EH (cell line): ENCODE measurements around the gene PIK3CD.
"Not testable (repeated sequence)": the region's sequence is repeated elsewhere in the genome, so short reads cannot be mapped to it uniquely, and the experiment has no call there.

Experiments used
- DNase-seq: peaks from one replicate; pipeline ENCODE4 v3.0.0-alpha.2; 2015; ENCODE audit warnings: low read depth

Gene PIK3CD

GRCh38 chr1:9654834-9655723 lies 3.5 kb downstream of the PIK3CD start:
- no peak for DNase-seq

DNA sequence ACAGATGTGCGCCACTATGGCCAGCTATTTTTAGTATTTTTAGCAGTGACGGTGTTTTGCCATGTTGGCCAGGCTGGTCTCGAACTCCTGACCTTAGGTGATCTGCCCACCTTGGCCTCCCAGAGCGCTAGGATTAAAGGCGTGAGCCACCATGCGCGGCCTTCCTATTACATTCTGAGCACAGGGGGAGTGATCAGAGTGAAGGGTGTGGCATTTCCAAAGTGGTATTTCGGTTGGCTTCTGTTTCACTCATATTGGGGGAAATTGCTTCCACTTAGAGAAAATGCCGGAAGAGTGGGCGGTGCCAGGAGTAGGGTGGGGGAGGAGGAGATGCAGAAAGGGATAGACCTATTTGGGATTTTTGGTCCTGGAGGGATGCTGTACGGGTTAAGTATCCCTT lies 4.3 kb downstream of the PIK3CD start:
- DNase-seq = no peak

GRCh38 chr1:9657521-9658032 lies 6.0 kb downstream of the PIK3CD start:
- no peak for DNase-seq

DNA sequence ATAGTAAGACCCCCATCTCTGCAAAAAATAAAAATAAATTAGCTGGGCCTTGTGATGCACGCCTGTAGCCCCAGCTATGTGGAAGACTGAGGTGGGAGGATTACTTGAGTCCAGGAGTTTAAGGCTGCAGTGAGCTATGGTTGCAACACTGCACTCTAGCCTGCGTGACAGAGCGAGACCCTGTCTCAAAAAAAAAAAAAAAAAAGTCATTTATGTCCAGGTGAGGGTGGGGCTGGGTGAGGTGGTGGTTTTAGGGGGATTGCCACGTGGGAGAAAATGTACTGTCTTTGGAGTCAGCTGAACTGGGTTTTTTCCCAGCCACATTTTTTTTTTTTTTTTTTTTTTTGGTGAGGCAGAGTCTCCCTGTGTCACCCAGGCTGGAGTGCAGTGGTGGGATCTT lies 6.7 kb downstream of the PIK3CD start:
- DNase-seq = no peak

DNA sequence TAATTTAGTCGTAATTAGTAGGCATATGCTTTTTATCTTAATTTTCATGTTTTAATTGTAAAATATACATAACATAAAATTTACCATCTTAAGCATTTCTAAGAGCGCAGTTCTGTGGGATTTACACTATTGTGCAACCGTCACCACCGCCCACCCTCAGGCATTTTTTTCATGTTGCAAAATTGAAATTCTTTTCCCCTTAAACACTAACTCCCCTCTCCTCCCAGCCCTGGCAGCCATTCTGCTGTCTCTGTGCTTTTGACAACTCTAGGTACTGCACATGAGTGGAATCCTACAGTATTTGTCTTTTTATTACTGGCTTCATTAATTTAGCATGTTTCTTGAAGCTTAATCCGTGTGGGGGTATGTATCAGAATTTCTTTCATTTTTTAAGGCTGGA lies 7.8 kb downstream of the PIK3CD start:
- peak; percentile 85 for DNase-seq

GRCh38 chr1:9663257-9663656 lies 11.7 kb downstream of the PIK3CD start:
- DNase-seq = no peak

DNA sequence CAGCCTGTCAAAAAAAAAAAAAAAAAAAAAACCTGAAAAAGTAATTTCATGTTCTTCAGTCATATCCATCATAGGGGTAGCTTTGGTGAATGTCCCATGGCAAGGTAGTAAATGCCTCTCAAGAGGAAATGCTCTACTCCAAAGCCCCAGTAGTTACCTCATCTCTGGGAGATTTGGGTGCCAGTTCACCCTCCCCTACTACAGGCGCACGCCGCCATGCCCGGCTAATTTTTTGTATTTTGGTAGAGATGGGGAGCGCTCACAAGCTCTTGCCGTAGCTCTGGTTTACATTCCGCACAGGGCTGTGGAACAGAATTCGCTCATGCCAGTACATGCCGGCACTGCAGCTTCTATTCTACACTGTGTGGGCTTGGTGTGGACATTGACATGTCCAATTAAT lies 13.7 kb downstream of the PIK3CD start:
- DNase-seq = no peak

GRCh38 chr1:9668080-9668479 lies 16.5 kb downstream of the PIK3CD start:
- no peak for DNase-seq

GRCh38 chr1:9670085-9670484 lies 18.6 kb downstream of the PIK3CD start:
- no peak for DNase-seq

- DNase-seq = peak; percentile 71
Measured at GRCh38 chr1:9671377-9672140, 20.0 kb downstream of the PIK3CD start.

DNA sequence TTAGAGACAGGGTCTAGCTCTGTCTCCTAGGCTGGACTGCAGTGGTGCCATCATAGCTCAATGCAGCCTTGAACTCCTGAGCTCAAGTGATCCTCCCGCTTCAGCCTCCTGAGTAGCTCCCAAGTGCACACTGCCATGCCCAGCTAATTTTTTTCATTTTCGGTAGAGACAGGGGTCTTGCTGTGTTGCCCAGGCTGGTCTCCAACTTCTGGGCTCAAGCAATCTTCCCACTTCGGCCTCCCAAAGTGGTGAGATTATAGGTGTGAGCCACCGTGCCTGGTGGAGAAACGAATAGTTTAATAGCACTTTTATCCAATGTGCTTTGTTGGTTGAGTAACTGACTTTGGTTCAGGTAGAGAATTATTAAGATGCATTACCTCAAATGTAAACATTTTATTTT lies 20.9 kb downstream of the PIK3CD start:
- DNase-seq = no peak

DNA sequence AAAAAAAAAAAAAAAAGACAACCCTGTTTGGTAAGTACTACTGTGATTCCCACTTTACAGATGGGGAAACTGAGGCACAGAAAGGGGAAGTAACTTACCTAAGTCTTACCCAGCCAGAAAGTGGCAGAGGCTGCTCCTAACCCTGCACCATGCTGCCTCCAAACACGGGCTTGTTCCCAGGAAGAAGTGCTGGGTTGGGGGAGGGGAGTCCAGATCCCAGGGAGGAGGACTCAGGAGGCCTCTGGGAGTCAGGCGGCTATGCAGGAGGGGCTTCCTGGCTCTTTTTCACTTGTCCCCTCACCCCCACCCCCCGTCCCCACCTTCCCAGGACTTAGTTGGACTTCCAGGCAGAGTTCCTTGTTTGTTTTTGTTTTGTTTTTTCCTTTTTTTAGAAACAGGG lies 23.9 kb downstream of the PIK3CD start:
- no peak for DNase-seq

DNA sequence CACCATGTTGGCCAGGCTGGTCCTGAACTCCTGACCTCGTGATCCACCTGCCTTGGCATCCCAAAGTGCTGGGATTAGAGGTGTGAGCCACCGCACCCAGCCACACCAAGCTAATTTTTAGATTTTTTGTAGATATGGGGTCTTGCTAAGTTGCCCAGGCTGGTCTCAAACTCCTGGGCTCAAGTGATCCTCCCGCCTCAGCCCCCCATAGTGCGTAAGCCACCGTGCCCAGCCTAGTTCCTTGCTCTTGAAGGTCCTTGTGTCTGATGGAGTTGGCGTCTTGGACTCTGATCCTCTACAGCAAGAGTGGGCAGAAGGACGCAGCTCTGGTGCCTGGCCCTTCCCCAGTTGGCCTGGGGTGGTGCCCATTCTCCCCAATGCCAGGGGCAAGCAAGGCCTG lies 24.6 kb downstream of the PIK3CD start:
- DNase-seq = not testable (repeated sequence)

- peak; percentile 15 for DNase-seq
Measured at GRCh38 chr1:9676815-9677393, 25.4 kb downstream of the PIK3CD start.

- no peak for DNase-seq
Measured at GRCh38 chr1:9680091-9680490, 28.6 kb downstream of the PIK3CD start.

DNA sequence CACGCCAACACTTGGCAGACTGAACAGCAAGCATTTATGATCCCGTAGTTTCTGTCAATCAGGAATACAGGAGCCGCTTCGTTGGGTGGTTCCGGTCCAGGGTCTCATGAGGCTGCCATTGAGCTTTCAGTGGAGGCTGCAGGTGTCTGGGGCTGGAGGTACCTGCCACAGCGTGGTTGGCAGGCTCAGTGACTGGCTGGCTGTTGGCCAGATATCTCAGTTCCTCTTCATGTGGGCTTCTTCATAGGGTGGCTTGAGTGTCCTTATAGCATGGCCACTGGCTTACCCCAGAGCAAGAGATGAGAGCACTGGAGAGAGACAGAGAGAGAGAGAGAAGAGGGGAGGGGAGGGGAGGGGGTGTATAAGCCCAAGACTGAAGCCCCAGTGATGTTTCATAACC lies 29.3 kb downstream of the PIK3CD start:
- no peak for DNase-seq

DNA sequence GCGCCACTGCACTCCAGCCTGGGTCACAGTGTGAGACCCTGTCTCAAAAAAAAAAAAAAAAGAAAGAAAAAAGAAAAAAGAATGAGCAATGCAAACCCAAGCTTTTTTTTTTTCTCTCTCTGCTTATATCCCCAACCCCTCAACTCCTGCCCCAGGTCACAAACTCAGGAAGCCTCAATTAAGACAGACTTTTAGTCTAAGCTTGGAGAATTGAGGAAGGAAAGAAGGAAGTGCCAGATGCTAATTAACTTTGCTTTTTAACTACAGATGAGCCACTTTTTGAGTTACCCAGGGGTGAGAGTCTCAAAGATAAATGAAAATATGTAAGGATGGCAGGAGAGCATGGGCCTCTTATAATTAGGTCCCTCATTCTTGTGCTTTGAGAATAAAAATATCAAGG lies 33.3 kb downstream of the PIK3CD start:
- no peak for DNase-seq

- peak; percentile 81 for DNase-seq
Measured at GRCh38 chr1:9687120-9687873, 35.8 kb downstream of the PIK3CD start.

GRCh38 chr1:9687874-9688582 lies 36.5 kb downstream of the PIK3CD start:
- DNase-seq = peak; percentile 43

DNA sequence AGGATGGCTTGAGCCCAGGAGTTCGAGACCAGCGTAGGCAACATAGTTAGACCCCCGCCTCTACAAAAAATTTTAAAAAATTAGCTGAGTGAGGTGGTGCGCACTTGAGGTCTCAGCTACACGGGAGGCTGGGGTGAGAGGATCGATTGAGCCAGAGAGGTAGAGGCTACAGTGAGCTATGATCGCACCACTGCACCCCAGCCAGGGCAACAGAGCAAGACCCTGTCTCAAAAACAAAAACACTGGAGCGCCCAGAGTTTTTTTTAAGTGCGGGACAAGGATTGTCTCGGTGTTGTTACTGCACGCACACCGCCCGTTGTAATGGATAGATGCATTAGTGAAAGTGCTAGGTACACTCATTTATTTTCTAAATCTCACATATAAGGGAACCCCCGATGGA lies 37.1 kb downstream of the PIK3CD start:
- no peak for DNase-seq

- DNase-seq = peak; percentile 78
Measured at GRCh38 chr1:9689011-9689706, 37.6 kb downstream of the PIK3CD start.
